Heart left ventricle (tissue), 16 donors: ENCODE data around the gene ABCF1. TPM values are rescaled to one million over a fixed set of nuclear protein-coding genes. Genes with fewer than 3 reads are reported as not detected.
A peak's percentile ranks its signal among the peaks of the same experiment; 100 is the strongest.
"Not testable (repeated sequence)": the region's sequence is repeated elsewhere in the genome, so short reads cannot be mapped to it uniquely, and the experiment has no call there.

Source experiments
- ATAC-seq, 4 donors: fragments of 200-7000 bp; cut with Tn5 transposase; one replicate each; pipeline ENCODE4 v1.9.1; 2020 to 2022; ENCODE audit warnings: moderate library complexity in 4 of 4, mild to moderate bottlenecking in 3 of 4, moderate number of reproducible peaks in 1 of 4
- DNase-seq, 5 donors: peaks; one replicate each; pipeline ENCODE4 v3.0.0-alpha.2; 2020
- H3K27ac ChIP-seq, 12 donors: fragments of 200-600 bp; sonication (generic) in 4 of 12; one replicate each; pipeline versions ENCODE4 v1.5.0 to v1.8.0; 2016 to 2022; ENCODE audit warnings: mild to moderate bottlenecking in 2 of 12
- H3K27me3 ChIP-seq, 9 donors: fragments of 200-600 bp; sonication (generic) in 2 of 9; one replicate each; pipeline versions ENCODE4 v1.5.1 to v1.8.0; 2016 to 2022; ENCODE audit warnings: mild to moderate bottlenecking in 3 of 9
- H3K36me3 ChIP-seq, 9 donors: fragments of 200-600 bp; sonication (generic) in 2 of 9; one replicate each; pipeline versions ENCODE4 v1.5.0 to v1.8.0; 2018 to 2022; ENCODE audit warnings: mild to moderate bottlenecking in 2 of 9
- H3K4me1 ChIP-seq, 12 donors: fragments of 200-600 bp; sonication (generic) in 4 of 12; one replicate each; pipeline versions ENCODE4 v1.5.0 to v1.8.0; 2016 to 2022; ENCODE audit warnings: mild to moderate bottlenecking in 3 of 12
- H3K4me3 ChIP-seq, 12 donors: fragments of 200-600 bp; sonication (generic) in 4 of 12; one replicate each; pipeline versions ENCODE4 v1.5.0 to v1.8.0; 2017 to 2022; ENCODE audit warnings: mild to moderate bottlenecking in 9 of 12, moderate library complexity in 4 of 12
- H3K9me3 ChIP-seq, 12 donors: fragments of 200-600 bp; sonication (generic) in 4 of 12; one replicate each; pipeline versions ENCODE4 v1.5.0 to v1.8.0; 2016 to 2022; ENCODE audit warnings: mild to moderate bottlenecking in 1 of 12
- POLR2A ChIP-seq, 2 donors: fragments of 450-650 bp; IDR thresholded peaks; one replicate each; pipeline ENCODE4 v1.6.1; 2017; ENCODE audit warnings: antibody characterized with exemption in 2 of 2, mild to moderate bottlenecking in 2 of 2, moderate library complexity in 2 of 2
- WGBS, 4 donors: extraction: QIAGEN DNeasy Blood & Tissue Kit in 2 of 4; methylation state at CpG; one replicate each; pipeline versions ENCODE4 v1.1.5 to v1.1.7; 2013 to 2018; 5-methylcytosine and 5-hydroxymethylcytosine counted together
- intact Hi-C, 10 donors: fragments of 100-400 bp; cut with DNase I; formaldehyde crosslinking; loops; one replicate each; pipeline versions ENCODE4 v1.11.1 to v1.14.2; 2022
- polyA plus RNA-seq, 2 donors: library from polyadenylated mRNA; stranded (reverse); fragments of 200-250 nt; gene quantifications; one replicate each; pipeline ENCODE4 v1.2.3, GENCODE V29; 2013
- total RNA-seq, 9 donors: library from RNA; depleted of rRNA in 2 of 9; stranded (reverse); fragments of >200 nt in 2 of 9; fragmentation: NEBNext Ultra II Directional in 3 of 9; extraction: Animal tissue kit (Norgen Biotek cat#: 25700) in 3 of 9; gene quantifications; one replicate each; pipeline versions ENCODE4 v1.1.0 to v1.2.4, GENCODE V29; 2016 to 2023
- TF ChIP-seq, protein P1 (sequence below), 12 donors: fragments of 200-600 bp; sonication (generic) in 4 of 12; IDR thresholded peaks; one replicate each; pipeline versions ENCODE4 v1.5.0 to v1.8.0; 2018 to 2022; ENCODE audit warnings: antibody characterized with exemption in 12 of 12, mild to moderate bottlenecking in 5 of 12
- donor health status: ischemic (EF 13 %, LVEDD 7.1; RV severe dilation, severe dysfunction).
- donor health status: healthy with polysubstance abuse.
- donor health status: DM: no; HTN: yes; CAD: no.
- donor health status: DM: no; HTN: no; CAD: no.
- donor health status: ischemic (EF 25% LVEDD 6.9; RV normal size, moderate dysfunction).
- donor health status: ischemic (EF 25% LVEDD 5.7; RV mildly dilated, moderate dysfunction).
- donor health status: healthy.
- donor health status: DM: yes; HTN: yes; CAD: no.
- donor health status: ischemic (EF 35%, LVEDD 5.7; RV mildly dilated, moderate dysfunction).
- donor health status: nonischemic (EF 11% LVEDD 7.7; RV severe dilation, severe dysfunction).
- donor health status: DM: yes; HTN: yes; CAD: no.
- donor health status: PGD.
- donor health status: ischemic (EF 29% LVEDD 5.4; RV normal size, mild dysfunction).
- donor health status: nonischemic (EF 23%, LVEDD 6.1; RV moderate dilation, normal function).

Gene ABCF1
- total and polyA plus RNA-seq, 11 donors: 28.0 to 76.8 (median 39.8) TPM

DNA sequence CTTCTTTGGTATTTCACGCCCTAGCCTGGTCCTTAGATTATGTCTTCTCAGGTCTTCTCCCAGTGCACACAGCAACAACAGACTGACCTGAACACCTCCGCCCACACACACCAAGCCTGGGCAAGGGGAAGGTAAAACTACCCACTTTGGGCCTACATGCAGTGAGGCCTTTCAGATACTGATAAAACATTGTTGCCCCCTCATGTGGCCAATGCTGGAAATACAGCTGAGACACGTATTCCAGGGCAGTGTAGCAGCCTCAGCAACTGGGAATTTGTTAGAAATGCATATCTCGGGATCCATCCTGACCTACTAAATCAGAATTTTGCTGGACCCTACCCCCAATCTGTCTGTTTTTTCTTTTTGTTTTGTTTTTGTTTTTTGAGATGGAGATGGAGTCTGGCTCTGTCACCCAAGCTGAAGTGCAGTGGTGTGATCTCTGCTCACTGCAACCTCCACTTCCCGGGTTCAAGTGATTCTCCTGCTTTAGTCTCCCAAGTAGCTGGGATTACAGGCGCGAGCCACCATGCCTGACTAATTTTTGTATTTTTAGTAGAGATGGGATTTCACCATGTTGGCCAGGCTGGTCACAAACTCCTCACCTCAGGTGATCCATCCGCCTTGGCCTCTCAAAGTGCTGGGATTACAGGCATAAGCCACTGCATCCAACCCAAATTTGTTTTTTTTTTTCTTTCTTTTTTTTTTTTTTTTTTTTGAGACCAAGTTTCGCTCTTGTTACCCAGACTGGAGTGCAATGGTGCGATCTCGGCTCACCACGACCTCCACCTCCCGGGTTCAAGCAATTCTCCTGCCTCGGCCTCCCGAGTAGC, 26.3 kb downstream of the ABCF1 start:
- Histone ChIP-seq H3K36me3 (peaks cover 0 to 60% (median 40%) of the 10 kb centered on the region in 9 donors), H3K4me1 (peaks cover 0 to 11% (median 0%) of the 10 kb centered on the region in 12 donors)
- not testable (repeated sequence) for H3K4me3 ChIP-seq, H3K27me3 ChIP-seq, H3K27ac ChIP-seq, H3K9me3 ChIP-seq
- WGBS, 4 donors: 75 to 79% (median 77%) methylated on average over 15 of the region's 15 CpGs
- intact Hi-C loops: loop anchor here in 8 of 10 donors (2.0 to 10.0 kb wide), 6 partner anchors 40 to 115 kb away; partner anchors contain the start of genes GNL1 (in 1 of the 8) and PRR3 (in 1 of the 8)
- TF ChIP-seq, protein P1, sequence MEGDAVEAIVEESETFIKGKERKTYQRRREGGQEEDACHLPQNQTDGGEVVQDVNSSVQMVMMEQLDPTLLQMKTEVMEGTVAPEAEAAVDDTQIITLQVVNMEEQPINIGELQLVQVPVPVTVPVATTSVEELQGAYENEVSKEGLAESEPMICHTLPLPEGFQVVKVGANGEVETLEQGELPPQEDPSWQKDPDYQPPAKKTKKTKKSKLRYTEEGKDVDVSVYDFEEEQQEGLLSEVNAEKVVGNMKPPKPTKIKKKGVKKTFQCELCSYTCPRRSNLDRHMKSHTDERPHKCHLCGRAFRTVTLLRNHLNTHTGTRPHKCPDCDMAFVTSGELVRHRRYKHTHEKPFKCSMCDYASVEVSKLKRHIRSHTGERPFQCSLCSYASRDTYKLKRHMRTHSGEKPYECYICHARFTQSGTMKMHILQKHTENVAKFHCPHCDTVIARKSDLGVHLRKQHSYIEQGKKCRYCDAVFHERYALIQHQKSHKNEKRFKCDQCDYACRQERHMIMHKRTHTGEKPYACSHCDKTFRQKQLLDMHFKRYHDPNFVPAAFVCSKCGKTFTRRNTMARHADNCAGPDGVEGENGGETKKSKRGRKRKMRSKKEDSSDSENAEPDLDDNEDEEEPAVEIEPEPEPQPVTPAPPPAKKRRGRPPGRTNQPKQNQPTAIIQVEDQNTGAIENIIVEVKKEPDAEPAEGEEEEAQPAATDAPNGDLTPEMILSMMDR (IDR thresholded peaks at IDR 0.05): peak; percentile 61 to 79 (median 74)
- ATAC-seq: peak; percentile 57 to 73 (median 70)
- DNase-seq: peak in 4 of 5 donors; percentile 59 to 77 (median 70)

DNA sequence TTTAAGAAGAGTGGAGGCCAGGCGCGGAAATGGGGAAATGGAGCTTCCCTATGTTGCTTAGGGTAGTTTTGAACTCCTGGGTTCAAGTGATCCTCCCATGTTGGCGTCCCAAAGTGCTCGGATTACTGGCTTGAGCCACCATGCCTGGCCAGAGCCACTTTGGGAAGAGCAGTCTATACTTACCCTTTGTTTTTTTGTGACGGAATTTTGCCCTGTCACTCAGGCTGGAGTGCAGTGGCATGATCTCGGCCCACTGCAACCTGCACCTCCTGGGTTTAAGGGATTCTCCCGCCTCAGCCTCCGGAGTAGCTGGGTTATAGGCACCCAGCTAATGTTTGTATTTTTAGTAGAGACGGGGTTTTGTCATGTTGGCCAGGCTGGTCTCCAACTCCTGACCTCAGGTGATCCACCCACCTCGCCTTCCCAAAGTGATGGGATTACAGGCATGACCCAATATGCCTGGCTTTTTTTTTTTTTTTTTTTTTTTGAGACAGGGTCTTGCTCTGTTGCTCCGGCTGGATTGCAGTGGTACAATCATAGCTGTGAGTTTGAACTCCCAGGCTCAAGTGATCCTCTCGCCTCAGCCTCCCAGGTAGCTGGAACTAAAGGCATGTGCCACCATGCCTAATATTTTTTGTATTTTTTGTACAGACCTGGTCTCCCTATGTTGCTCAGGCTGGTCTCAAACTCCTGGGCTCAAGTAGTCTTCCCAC, 27.8 kb downstream of the ABCF1 start:
- peak in 1 of 4 donors; percentile 1 for ATAC-seq

DNA sequence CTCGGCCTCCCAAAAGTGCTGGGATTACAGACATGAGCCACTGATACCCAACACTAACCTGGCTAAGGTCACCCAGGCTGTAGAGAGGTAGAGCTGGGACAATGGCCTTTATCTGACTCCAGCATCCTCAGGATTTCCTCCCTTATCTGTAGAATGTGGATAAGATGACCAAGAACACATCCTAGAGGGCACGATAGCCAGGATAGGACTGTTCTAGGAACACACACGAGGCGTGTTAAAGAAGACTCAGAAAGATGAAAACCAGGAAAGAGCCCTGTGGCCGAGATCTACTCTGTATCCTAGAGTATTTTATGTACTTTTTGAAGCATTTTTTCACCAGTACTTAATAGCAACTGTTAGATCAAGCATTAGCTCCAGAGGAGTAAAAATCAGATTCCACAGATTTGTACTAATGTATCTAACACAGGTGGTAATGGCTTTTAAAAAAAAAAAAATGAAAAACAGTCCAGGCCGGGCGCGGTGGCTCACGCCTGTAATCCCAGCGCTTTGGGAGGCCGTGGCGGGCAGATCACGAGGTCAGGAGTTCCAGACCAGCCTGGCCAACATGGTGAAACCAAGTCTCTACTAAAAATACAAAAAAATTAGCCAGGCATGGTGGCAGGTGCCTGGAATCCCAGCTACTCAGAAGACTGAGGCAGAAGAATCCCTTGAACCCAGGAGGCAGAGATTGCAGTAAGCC, 28.5 kb downstream of the ABCF1 start:
- Histone ChIP-seq H3K4me1 (peaks cover 0 to 11% (median 0%) of the 10 kb centered on the region in 12 donors), H3K27ac (no peak overlapping the region), H3K36me3 (peaks cover 13 to 61% (median 47%) of the 10 kb centered on the region in 9 donors), H3K4me3 (no peak overlapping the region), H3K9me3 (no peaks in the 10 kb centered on the region), H3K27me3 (no peaks in the 10 kb centered on the region)
- 62 to 76% (median 75%) methylated on average over 13 of the region's 13 CpGs for WGBS, 4 donors
- ATAC-seq (peak in 3 of 4 donors; percentile 8 to 16 (median 10)), DNase-seq (no peak)
- no peak for TF ChIP-seq POLR2A (IDR thresholded peaks at IDR 0.05)
- TF ChIP-seq, protein P1 (IDR thresholded peaks at IDR 0.05): no peak
- intact Hi-C loops: loop anchor here in 9 of 10 donors (5.0 to 10.0 kb wide), 5 partner anchors 42 to 117 kb away; partner anchors contain the start of genes GNL1 (in 1 of the 9) and PRR3 (in 1 of the 9)

More for the DNA sequence above, 27.8 kb downstream of the ABCF1 start:
- H3K4me3 ChIP-seq: no peak overlapping the region
- peaks cover 9 to 61% (median 47%) of the 10 kb centered on the region in 9 donors for H3K36me3 ChIP-seq
- H3K27me3 ChIP-seq: no peaks in the 10 kb centered on the region
- no peaks in the 10 kb centered on the region for H3K9me3 ChIP-seq
- H3K4me1 ChIP-seq: peaks cover 0 to 11% (median 0%) of the 10 kb centered on the region in 12 donors
- WGBS, 4 donors: 71 to 77% (median 76%) methylated on average over 11 to 12 of the region's 12 CpGs
- intact Hi-C loops: loop anchor here in 7 of 10 donors (5.0 to 10.0 kb wide), 4 partner anchors 42 to 117 kb away; partner anchors contain the start of genes GNL1 (in 1 of the 7) and PRR3 (in 1 of the 7)
- no peak for DNase-seq
- H3K27ac ChIP-seq: no peak overlapping the region
- no peak for TF ChIP-seq POLR2A (IDR thresholded peaks at IDR 0.05)
- TF ChIP-seq, protein P1 (IDR thresholded peaks at IDR 0.05): no peak
